Activated CD4-positive, alpha-beta memory T cell treated with anti-CD3 and anti-CD28 coated beads, Interleukin-2, amount 10 ng/mL, durations not matched to agents 7 days and 5 days (primary cell): Measurements from ENCODE around the gene SNX19. TPM values are rescaled to one million over a fixed set of nuclear protein-coding genes. Genes with fewer than 3 reads are reported as not detected.

Experiments used
- CTCF ChIA-PET: fragments of 350-600 bp; sonication (Branson Sonifier 250); formaldehyde crosslinking; loops from one replicate; lab custom pipeline; 2021; ENCODE audit warnings: antibody characterized with exemption, inconsistent platforms; lab: Charles Lee
- POLR2A ChIA-PET: fragments of 350-600 bp; sonication (Branson Sonifier 250); formaldehyde crosslinking; loops from one replicate; lab custom pipeline; 2021; ENCODE audit warnings: antibody characterized with exemption; lab: Charles Lee
- DNase-seq: peaks from one replicate; pipeline ENCODE4 v3.0.0-alpha.2; 2020
- H3K27ac Mint-ChIP-seq: one replicate; pipeline ENCODE4 v1.8.0; 2021; ENCODE audit warnings: mild to moderate bottlenecking, mixed read lengths
- H3K27me3 Mint-ChIP-seq: one replicate; pipeline ENCODE4 v1.8.0; 2021; ENCODE audit warnings: mixed read lengths
- H3K36me3 Mint-ChIP-seq: one replicate; pipeline ENCODE4 v1.8.0; 2021; ENCODE audit warnings: low read depth, mixed read lengths
- H3K4me1 Mint-ChIP-seq: one replicate; pipeline ENCODE4 v1.8.0; 2021; ENCODE audit warnings: mixed read lengths
- H3K4me3 Mint-ChIP-seq: one replicate; pipeline ENCODE4 v1.8.0; 2021; ENCODE audit warnings: mild to moderate bottlenecking, mixed read lengths
- H3K9me3 Mint-ChIP-seq: one replicate; pipeline ENCODE4 v1.8.0; 2021; ENCODE audit warnings: mixed read lengths
- total RNA-seq, 2 experiments: library from RNA; stranded (reverse); gene quantifications; one replicate each; pipeline ENCODE4 v1.2.3, GENCODE V29; 2021

Gene SNX19
- total RNA-seq, 2 experiments from 2014 or later: 38.0 to 41.8 TPM

DNA sequence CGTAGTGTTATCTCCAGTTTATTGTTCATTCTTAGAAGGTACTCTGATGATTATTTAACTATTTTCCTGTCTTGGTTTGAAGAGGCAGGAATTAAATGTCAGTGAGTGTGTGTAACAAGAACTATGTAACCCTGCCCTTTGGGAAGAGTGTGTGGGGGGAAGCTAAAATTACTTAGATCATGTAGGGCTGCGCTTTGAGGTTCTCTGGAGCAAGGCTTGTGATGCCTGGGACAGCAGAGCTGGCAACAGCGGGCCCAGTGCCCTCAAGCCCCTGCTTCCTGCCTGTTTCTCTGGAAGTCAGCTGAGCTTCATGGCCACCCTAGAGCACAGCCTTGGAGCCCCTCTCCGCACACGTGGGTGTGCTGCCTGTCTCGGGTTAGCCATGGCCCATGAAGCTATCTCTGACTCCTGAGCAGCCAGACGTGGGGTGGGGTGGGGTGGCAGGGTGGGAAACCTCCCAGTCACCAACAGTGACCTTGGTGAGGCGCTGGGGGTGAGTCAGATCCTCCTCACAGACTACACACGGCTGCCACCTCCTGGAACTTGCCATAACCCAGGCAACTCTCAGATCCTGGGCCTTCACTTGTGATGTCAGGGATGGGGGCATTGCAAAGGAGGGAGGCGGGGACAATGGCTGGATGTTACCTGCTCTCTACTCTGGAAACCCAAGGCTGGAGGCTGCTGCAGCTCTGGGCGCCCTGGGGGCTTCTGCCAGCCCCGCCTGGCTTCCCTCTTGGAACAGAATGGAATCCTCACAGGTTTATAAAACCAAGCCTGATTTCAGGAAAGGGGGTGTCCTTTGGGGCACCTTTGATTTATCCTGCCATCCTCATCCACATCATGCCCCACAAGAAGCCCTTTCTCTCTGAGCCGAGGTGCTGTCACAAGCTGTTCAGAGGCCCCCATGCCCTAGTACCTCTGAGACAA lies 88.6 kb downstream of the SNX19 start:
- Mint-ChIP-seq H3K27ac (no peak overlapping the region), H3K9me3 (no peaks in the 10 kb centered on the region), H3K4me3 (no peak overlapping the region), H3K4me1 (no peaks in the 10 kb centered on the region), H3K36me3 (no peaks in the 10 kb centered on the region), H3K27me3 (peaks cover 9% of the 10 kb centered on the region)
- peak; percentile 22 for DNase-seq
- POLR2A ChIA-PET: no interaction called here
- CTCF ChIA-PET: no interaction called here

GRCh38 chr11:130826572-130826971 lies 89.7 kb downstream of the SNX19 start:
- H3K27ac Mint-ChIP-seq: no peak overlapping the region

DNA sequence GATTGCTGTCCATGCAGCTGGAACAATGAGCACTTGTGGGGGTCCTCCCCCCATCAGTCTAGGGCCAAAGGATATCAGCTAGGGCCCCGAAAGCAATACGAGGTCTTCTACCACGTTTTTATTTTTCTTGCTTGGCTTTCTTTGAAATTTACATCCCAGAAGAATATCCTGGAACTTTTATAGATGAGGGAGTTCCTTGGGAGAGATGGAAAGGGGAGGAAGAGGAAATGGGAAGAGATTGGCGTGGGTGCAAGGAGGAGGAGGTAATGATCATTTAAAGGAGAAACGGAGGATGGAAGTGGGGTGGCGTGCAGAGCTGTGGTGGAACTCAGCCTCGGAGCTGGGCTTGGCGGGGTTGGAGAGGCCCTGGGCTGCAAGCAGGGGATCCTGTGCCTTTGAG lies 90.3 kb downstream of the SNX19 start:
- Mint-ChIP-seq H3K27me3 (peaks cover 9% of the 10 kb centered on the region), H3K4me1 (no peaks in the 10 kb centered on the region), H3K36me3 (no peaks in the 10 kb centered on the region), H3K27ac (no peak overlapping the region), H3K4me3 (no peak overlapping the region), H3K9me3 (no peaks in the 10 kb centered on the region)
- ChIA-PET POLR2A (no interaction called here), CTCF (no interaction called here)
- DNase-seq: no peak

More at GRCh38 chr11:130826572-130826971, 89.7 kb downstream of the SNX19 start:
- Mint-ChIP-seq H3K4me3 (no peak overlapping the region), H3K4me1 (no peaks in the 10 kb centered on the region), H3K9me3 (no peaks in the 10 kb centered on the region), H3K27me3 (peaks cover 7% of the 10 kb centered on the region), H3K36me3 (no peaks in the 10 kb centered on the region)
- DNase-seq: no peak
- POLR2A ChIA-PET: no interaction called here
- CTCF ChIA-PET: no interaction called here

GRCh38 chr11:130825561-130825960 lies 90.7 kb downstream of the SNX19 start:
- Mint-ChIP-seq H3K9me3 (no peaks in the 10 kb centered on the region), H3K36me3 (no peaks in the 10 kb centered on the region), H3K4me1 (no peaks in the 10 kb centered on the region), H3K27ac (no peak overlapping the region), H3K27me3 (peaks cover 13% of the 10 kb centered on the region), H3K4me3 (no peak overlapping the region)
- DNase-seq: no peak
- ChIA-PET POLR2A (no interaction called here), CTCF (no interaction called here)
